ENCODE results near the gene FAR2.
A peak's percentile ranks its signal among the peaks of the same experiment; 100 is the strongest.
"Not testable (repeated sequence)": the region's sequence is repeated elsewhere in the genome, so short reads cannot be mapped to it uniquely, and the experiment has no call there.

The FAR2 gene

DNA sequence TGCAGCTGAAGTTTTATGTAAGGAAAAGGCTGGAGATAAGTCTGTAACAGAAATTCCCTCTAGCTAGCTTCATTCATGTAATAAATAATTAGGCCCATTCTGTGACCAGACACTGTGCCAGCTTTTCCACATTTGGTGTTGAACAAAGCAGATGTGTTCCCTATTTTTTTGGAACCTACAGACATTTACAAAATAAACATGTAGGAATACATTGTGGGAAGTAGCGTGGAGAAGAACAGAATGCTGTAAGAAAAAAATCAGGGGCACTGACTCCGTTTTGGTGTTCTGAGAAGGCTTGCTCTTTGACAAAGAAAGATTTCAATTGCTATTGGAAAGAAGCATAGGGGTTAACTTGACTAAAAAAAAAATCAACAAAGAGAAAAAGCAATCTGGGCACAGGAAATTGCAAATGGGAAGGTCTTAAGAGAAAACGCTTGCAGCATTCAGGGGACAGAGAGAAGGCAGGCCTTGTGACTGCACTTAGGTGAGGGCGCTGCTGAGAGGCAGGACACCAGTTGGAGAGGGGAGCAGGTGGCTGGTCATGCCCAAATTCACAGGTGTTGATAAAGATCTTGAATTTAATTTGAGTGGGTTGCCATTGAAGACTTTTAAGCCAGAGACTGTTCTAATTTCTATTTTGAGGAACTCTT is 4.0 kb downstream of the FAR2 start:
- DNase-seq (ENCODE audit: low spot score): no peak

DNA sequence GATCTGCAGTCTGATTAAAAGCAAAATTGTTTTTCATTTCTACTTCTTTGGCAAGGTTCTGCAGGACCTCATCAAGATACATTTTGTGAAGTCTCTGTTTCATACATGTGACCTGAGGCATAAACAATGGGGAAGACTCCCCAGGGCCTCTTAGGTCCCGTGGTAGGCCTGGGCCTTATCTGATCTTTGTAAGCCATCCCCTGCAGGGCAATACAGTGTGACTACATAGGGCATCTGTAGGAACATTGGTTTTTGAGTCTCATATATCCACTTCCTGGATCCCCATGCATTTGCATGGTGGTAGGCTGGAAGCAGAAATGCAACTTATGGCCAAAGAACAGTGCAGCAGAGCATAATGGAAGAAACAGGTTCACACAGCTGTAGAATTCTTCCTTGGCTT is 6.0 kb downstream of the FAR2 start:
- DNase-seq (ENCODE audit: low spot score): no peak

DNA sequence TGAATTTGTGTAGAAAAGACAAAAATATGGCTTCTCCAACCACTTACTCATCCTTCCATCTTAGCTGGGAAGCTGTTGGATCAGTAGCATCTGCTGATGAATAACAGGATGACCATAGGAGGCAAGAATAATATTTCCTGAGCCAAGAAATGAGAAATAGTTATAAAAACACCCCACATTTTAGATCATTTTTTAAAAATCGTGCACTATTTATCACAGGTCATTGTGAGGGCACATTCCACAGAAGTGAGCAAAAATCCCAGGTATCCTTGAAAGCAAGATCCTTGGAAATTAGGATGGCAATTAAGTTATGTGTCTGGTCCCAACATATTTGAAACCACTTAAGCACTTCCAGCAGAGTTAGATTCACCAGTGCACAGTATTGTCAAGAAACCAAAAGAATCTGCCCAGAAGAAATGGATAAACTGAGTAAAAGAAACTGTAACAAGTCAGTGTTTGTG is 8.4 kb downstream of the FAR2 start:
- DNase-seq (ENCODE audit: low spot score): no peak

DNA sequence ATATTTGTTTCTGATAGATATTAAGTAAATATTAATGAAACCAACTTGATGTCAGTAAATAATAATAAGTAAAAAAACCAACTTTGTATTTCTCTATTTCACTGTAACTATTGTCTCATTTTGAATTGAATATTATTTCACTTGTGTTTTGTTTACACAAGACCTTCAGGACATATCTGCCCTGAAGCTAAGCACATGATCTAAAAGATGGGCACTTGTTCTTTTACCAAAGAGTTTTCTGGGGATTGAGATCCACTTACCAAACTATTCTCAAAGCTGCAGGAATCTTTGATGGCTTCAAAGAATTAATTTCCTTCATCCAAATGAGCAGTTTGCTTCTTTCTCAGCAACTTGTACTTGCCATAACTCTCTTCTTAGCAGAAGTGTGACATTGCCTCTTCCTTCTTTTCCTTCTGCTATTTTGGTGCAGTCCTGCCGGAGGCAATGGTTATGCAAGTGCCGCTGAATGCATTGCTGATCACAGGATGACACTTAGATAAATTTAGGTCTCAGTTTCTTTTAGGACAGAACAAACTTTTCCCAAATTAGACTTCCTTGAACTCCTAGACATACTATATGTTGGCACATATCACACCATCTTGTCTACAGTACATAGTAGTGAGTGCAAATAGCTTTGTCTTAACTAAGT is 9.2 kb downstream of the FAR2 start:
- DNase-seq (ENCODE audit: low spot score): no peak

DNA sequence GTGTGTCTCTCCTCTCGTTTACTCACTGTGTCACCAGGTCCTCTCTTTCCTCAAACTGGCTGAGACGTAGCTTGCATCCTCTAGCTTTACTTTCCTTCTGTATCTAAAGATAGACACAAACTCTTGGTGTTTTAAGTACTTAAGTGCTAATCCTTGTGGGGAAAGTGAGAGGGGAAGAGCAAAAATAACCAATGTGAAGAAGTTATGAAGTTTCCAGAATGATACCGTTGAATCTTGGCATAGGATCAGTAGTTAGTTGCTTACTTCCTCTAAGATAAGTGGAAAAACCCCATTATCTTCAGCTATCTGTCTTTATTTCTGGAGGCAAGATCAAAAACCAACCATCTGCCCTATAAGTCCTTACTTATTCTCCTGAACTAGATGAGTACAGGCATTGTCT is 10.6 kb downstream of the FAR2 start:
- DNase-seq (ENCODE audit: low spot score): no peak

DNA sequence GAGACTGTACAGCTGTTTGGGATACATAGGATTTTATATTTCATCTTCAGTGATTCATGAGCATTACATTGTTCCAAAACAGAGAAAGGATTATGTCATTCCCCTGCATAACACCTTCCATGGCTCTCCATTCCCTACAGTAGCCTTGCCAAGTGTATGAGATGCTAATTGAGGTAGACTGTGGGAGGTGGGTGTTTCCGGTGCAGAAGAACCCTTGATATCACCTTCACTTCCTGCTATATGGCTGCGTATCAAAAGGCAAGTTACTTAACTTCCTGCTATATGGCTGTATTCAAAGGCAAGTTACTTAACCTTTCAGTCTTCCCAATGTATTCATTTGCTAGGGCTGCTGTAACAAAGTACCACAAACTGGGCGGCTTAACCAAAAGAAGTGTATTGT is 11.2 kb downstream of the FAR2 start:
- no peak for DNase-seq (ENCODE audit: low spot score)

DNA sequence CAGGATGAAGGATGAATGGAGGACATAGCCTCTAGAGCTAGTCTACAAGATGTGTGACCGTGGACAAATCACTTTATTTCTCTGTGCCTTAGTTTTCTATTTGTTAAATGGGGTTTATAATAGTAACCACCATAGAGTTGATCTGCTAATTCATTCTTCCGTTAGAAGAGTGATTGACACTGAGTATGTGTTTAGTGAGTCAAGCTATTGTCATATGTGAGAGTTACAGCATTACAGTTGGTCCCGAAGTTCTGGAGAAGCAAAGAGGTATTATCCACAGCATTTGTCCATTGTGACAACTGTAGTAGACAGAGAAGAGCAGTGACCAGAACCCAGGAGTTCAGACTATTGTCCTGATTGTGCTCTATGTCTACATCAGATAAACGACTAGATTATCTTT is 14.1 kb downstream of the FAR2 start:
- no peak for DNase-seq (ENCODE audit: low spot score)

DNA sequence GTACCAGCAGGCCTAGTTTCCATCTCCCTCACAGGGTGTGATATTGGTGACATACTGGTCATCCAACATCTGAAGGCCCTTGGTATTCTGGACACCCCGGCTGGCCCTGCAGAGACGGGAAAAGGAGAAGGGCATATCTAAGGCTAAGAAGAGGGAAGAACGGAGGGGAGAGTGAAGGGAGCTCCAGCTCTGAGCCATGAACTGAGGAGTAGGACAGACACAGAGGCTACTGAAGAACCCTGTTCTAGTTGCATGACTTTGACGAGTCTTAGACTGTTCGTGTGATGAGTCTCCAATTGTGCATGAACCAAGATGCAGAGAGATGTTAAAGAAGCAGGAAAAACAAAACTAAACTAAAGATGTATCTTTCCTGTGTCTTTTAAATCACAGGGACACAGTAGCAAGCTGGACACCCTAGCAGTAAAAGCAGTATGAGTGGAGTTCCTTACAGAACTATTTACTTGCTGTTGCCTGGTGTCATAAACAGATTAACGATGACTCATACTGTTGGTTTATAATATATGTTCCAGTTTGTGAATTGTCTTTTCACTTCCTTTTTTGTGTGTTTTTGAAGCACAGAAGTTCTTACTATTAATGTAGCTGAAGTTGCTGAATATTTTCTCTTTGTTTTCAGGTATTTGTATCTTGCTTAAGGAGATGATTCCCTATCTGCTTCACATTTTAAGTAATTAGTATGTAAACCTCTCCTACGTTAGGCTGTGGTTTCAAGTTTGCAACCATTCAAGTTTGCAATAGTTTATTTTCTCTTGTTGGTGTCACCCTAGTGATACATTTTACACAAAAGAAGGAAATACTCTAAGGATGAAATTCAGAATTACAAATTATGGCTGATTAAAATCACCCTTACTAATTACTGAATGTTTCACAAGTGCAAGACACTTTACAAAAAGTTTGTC is 15.7 kb downstream of the FAR2 start:
- DNase-seq (ENCODE audit: low spot score): peak; percentile 47

DNA sequence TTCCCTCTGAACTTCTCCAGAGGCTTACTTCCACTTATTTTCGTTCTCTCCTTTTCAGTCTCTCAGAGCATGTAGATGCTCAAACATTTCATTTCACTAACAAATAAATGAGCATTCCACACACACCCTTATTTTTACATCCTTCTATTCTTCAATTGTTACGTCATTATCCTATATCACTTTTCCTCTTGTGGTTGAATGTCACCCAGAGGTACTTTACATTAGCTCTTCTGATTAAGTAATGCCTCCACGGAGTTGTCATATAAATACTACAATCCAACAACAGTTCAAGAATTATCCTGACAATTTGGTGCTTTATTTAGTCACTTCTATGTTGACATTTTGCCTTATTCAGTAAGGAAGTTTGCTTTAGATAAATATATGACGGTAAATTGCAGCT is 18.4 kb downstream of the FAR2 start:
- DNase-seq (ENCODE audit: low spot score): no peak

DNA sequence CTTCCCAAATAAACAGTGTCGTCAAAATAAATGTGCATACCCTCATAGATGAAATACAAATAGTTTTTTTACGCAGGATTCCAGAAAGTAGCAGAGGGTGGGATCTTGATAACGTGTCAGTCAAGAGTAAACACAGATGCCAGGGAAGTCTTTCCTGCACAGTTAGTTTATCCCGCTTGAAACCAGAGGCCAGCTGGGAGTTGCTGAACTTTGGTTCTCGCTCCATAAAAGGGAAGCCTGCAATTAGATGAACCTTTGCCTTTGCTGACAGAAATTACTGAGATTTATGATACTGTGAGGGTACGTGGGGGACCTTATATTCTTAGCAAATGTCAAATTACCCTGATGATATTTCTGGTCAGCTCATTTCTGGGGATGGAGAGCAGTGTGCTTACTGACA is 18.9 kb downstream of the FAR2 start:
- DNase-seq (ENCODE audit: low spot score): no peak

DNA sequence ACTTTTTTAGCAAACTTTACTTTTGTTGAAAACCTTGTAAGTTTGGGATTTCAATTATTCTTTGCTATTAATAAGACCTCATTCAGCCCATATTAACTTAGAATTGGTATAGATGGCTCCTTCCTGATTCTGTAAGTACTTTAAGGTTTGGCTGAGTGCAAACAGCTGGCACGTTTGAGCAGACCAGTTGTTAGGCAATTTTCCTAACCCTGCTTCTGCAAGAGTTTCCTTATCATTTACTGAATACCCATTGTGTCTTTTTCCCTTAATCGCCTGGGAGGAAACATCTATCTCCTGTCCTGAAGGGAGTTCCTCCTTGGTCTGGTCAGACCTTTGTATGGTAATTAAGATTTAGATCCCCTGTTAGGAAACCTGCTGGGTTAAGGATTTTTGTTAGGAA is 20.9 kb downstream of the FAR2 start:
- DNase-seq (ENCODE audit: low spot score): not testable (repeated sequence)

DNA sequence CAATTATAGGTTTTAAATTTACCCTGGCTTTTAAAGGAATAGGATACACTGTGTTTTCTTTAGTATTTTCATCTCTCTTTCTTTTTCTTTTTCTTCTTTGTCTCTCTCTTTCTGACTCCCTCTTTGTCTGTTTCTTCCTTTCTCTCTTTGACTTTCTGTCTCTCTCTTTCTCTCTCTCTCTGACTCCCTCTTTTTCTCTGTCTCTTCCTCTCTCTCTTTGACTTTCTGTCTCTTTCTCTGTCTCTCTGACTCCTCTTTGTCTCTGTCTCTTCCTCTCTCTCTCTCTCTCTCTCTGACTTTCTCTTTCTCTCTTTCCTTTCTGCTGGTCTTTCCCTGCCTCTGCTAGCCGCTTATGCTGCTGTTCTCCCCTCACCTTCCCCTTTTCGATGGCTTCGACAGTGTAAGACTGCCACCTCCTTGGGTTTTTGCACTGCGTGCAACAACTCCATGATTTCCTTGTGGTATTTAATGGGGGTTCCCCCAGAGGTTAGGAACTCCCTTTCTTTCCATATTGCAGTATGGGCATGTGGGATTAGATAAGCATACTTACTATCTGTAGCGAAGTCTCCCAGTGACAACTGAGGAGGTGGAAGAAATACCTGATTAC is 21.5 kb downstream of the FAR2 start:
- not testable (repeated sequence) for DNase-seq (ENCODE audit: low spot score)

DNA sequence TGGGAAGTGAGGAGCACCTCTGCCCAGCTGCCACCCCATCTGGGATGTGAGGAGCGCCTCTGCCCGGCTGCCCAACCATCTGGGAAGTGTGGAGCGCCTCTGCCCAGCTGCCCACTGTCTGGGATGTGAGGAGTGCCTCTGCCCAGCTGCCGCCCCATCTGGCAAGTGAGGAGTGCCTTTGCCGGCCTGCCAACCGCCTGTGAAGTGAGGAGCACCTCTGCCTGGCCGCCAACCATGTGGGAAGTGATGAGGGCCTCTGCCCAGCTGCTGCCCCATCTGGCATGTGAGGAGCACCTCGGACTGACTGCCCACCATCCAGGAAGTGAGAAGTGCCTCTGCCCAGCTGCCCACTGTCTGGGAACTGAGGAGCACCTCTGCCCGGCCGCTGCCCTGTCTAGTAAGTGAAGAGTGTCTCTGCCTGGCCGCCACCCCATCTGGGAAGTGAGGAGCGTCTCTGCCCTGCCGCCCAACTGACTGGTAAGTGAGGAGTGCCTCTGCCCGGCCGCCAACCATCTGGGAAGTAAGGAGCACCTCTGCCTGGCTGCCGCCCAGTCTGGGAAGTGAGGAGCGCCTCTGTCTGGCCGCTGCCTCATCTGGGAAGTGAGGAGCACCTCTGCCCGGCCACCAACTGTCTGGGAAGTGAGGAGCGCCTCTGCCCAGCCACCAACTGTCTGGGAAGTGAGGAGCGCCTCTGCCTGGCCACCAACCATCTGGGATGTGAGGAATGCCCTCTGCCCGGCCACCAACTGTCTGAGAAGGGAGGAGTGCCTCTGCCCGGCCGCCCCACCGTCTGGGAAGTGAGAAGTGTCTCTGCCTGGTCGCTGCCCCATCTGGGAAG is 22.6 kb downstream of the FAR2 start:
- DNase-seq (ENCODE audit: low spot score): no peak

DNA sequence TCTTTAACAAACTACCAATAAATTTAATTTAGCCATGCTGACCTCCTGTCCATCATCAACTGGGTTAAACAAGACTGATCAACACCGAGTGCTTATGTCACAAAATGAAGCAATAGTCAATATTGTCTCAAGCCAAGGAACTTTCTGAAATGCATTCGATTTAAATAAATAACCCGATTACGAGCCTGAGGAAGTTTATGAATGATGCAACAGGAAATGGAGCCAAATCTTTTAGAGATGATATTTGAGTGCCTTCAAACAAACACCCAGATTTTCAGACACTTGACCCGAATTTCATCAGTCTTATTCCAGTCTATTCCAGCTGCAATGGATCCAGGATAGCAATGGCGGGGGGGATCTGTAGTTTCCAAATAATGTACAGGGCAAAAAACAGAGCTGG is 27.9 kb downstream of the FAR2 start:
- DNase-seq (ENCODE audit: low spot score): no peak

DNA sequence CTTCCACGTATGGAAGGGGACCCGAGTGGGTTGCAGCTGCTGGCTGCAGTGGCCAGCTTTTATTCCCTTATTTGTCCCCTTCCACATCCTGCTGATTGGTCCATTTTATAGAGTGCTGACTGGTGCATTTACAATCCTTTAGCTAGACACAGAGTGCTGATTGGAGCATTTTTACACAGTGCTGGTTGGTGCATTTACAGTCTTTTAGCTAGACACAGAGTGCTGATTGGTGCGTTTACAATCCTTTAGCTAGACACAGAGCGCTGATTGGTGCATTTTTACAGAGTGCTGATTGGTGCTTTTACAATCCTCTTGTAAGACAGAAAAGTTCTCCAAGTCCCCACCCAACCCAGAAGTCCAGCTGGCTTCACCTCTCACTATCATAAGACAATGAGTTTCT is 33.2 kb downstream of the FAR2 start:
- not testable (repeated sequence) for DNase-seq (ENCODE audit: low spot score)

DNA sequence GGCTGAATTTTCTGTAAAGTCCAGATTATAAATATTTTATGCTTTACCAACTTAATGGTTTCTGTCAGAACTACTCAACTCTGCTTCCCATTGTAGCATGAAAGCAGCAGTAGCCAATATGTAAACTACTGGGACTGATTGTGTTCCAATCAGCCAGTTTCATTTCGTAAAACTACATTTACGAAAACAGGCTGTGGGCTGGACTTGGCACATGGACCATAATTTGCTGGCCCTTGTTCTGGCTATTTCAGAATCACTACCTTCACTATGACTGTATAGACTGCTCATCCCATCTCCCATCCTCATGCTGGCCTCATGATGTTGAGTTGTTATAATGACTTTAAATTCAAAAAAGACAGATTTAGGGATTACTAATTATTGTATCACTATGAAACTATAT is 38.7 kb downstream of the FAR2 start:
- no peak for DNase-seq (ENCODE audit: low spot score)

DNA sequence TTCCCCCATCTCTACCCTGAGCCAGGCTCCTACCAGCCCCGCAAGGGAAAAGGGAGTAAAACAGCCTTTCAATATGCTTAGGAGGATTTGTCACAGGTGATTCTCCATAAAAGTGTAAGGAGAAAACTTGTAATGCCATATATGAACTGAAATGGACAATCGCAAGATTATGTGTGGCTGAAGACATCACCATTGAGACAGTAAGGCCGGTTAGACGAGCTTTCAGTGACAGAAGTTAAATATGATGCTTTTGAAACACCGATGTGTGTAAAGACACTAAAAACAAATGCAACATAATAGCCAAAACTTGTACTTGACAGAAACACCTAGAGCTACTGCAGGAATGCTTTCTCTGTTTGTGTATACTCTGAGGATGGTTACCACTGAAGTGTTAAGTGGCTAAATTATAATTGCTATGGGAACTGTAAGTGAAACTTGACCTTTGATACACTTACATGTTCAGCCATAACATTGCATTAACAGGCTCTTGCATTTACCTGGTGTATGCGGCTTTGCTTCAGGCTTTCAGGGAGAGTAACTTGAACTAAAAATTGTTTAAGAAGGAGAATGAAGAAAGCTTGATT is 42.3 kb downstream of the FAR2 start:
- no peak for DNase-seq (ENCODE audit: low spot score)

DNA sequence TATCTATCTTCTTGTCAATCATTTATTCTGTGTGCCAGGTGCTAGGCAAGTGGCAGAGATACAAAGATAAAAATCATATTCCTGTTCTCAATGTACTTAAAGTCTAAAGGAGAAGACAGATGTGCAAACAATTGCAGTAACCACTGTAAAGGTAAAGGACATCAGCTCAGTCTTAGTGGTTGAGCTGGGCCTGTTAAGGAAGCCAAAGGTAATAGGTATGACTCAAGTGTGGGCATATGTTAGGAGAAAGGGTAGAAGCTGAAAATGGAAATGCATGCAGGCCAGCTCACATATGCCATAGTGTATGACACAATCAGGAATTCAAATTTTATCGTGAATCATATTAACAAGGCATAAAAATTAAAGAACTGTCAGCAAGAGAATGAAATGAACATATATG is 49.8 kb downstream of the FAR2 start:
- DNase-seq (ENCODE audit: low spot score): no peak

DNA sequence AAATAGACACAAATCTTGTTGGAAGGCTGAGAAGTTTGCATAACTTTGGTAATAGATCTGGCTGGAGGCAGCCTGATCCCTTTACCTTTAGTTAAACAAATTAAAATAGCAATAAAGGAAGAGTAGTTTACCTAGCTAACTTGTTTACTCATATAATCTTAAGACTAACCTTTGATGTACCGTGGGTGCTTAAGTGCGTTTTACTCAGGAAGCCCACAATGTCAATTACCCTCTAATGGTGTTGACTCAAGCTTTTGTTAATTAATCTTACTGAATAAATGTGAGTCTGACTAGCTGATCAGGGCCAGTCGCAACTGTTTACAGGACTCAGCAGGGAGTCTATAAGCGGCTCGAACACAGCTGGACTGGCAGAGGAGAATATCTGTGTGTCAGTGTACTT is 51.5 kb downstream of the FAR2 start:
- no peak for DNase-seq (ENCODE audit: low spot score)

DNA sequence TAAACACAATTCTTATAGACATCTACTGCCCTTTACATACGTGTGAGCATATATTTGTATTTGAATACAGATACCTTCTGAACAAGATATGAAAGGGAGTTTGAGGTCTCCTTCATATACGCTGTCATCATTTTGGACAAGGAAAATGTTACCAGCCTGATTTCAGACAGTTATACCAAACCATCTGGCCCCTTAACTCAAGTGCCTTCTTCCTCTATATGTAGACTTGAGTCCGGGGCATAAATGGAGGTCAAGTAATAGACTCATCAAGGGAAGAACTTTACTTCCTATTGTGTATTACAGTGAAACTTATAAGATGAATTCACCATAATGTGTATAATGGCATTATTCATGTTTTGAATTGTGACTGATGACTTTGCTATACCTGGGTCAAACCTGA is 52.2 kb downstream of the FAR2 start:
- DNase-seq (ENCODE audit: low spot score): no peak

DNA sequence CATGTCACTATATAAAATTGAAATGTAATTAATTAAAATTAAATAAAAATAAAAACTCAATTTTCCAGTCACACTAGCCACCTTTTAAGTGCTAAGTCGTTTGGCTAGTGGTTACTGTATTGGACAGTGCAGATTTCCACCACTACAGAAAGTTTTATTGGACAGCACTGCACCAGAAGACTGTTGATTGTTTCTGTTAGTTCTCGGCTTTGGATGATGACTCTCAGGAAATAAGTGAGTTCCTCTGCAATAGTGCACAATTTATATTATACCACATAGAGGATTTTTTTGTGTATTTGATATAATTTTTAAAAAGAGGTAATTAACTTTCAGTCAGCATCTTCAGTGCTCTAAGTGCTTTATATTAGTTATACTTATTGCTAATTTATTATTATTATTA is 52.7 kb downstream of the FAR2 start:
- no peak for DNase-seq (ENCODE audit: low spot score)
